HG03439 (cell line): ENCODE measurements around the gene GRB14.
A peak's percentile ranks its signal among the peaks of the same experiment; 100 is the strongest.

Source experiments
- ATAC-seq: cut with Tn5 transposase; IDR thresholded peaks from one replicate; pipeline ENCODE4 v1.9.1; 2021; ENCODE audit warnings: mild to moderate bottlenecking, moderate library complexity; ENCODE audit not compliant: unreplicated experiment

GRB14 gene

GRCh38 chr2:164617466-164617865, 3.8 kb downstream of the GRB14 start:
- no peak for ATAC-seq

- ATAC-seq = no peak
Observed at GRCh38 chr2:164613321-164613982, 7.8 kb downstream of the GRB14 start.

GRCh38 chr2:164609790-164610189, 11.5 kb downstream of the GRB14 start:
- ATAC-seq = no peak

- no peak for ATAC-seq
Observed at GRCh38 chr2:164606557-164606956, 14.7 kb downstream of the GRB14 start.

- ATAC-seq = no peak
Observed at GRCh38 chr2:164605295-164605694, 16.0 kb downstream of the GRB14 start.

GRCh38 chr2:164600763-164601162, 20.5 kb downstream of the GRB14 start:
- ATAC-seq = no peak

- ATAC-seq = peak; percentile 98
Observed at GRCh38 chr2:164599954-164600589, 21.2 kb downstream of the GRB14 start.

- no peak for ATAC-seq
Observed at GRCh38 chr2:164597983-164598382, 23.3 kb downstream of the GRB14 start.

GRCh38 chr2:164595031-164595430, 26.3 kb downstream of the GRB14 start:
- ATAC-seq = no peak

GRCh38 chr2:164593959-164594358, 27.3 kb downstream of the GRB14 start:
- no peak for ATAC-seq

- no peak for ATAC-seq
Observed at GRCh38 chr2:164593541-164593940, 27.7 kb downstream of the GRB14 start.

GRCh38 chr2:164589522-164589921, 31.8 kb downstream of the GRB14 start:
- no peak for ATAC-seq

- no peak for ATAC-seq
Observed at GRCh38 chr2:164581050-164581449, 40.2 kb downstream of the GRB14 start.

- no peak for ATAC-seq
Observed at GRCh38 chr2:164574931-164575330, 46.4 kb downstream of the GRB14 start.

GRCh38 chr2:164570475-164570874, 50.8 kb downstream of the GRB14 start:
- ATAC-seq = no peak

GRCh38 chr2:164569378-164569777, 51.9 kb downstream of the GRB14 start:
- ATAC-seq = no peak

GRCh38 chr2:164568317-164568716, 53.0 kb downstream of the GRB14 start:
- no peak for ATAC-seq

GRCh38 chr2:164567335-164567989, 53.8 kb downstream of the GRB14 start:
- no peak for ATAC-seq

- no peak for ATAC-seq
Observed at GRCh38 chr2:164565359-164565758, 55.9 kb downstream of the GRB14 start.

- no peak for ATAC-seq
Observed at GRCh38 chr2:164562666-164563065, 58.6 kb downstream of the GRB14 start.

GRCh38 chr2:164561991-164562390, 59.3 kb downstream of the GRB14 start:
- ATAC-seq = no peak

- no peak for ATAC-seq
Observed at GRCh38 chr2:164561416-164561815, 59.9 kb downstream of the GRB14 start.
